Retinal pigment epithelial cell (primary cell): ENCODE measurements around the gene STAP1.

ENCODE experiments used
- DNase-seq: peaks from one replicate; pipeline ENCODE4 v3.0.0-alpha.2; 2010; ENCODE audit warnings: low read depth
- H3K4me3 ChIP-seq: 2 replicates; pipeline ENCODE4 v1.5.1; 2011; ENCODE audit warnings: mild to moderate bottlenecking, low read length, control low read depth, moderate library complexity
- CTCF ChIP-seq: conservative IDR thresholded peaks from 2 replicates; pipeline ENCODE4 v1.5.1; 2011; ENCODE audit warnings: low read depth, low read length, control low read depth, inconsistent platforms

The STAP1 gene

GRCh38 chr4:67651536-67651935 is 93.0 kb downstream of the STAP1 start:
- no peak overlapping the region for H3K4me3 ChIP-seq
- DNase-seq: no peak
- no peak for TF ChIP-seq CTCF
